Ovary (tissue), 9 donors: ENCODE results near the gene PRR16. TPM values are rescaled to one million over a fixed set of nuclear protein-coding genes. Genes with fewer than 3 reads are reported as not detected.

ENCODE experiments used
- DNase-seq, 5 donors: peaks; one replicate each; pipeline ENCODE4 v3.0.0-alpha.2; 2019 to 2020
- H3K27ac ChIP-seq, 2 donors: fragments of 200-600 bp; one replicate each; pipeline versions ENCODE4 v1.5.1 to v1.8.0; 2019 to 2022
- H3K27me3 ChIP-seq: fragments of 200-600 bp; one replicate; pipeline ENCODE4 v1.8.0; 2022
- H3K36me3 ChIP-seq: fragments of 200-600 bp; sonication (generic); one replicate; pipeline ENCODE4 v1.5.1; 2019
- H3K4me1 ChIP-seq: one replicate; pipeline ENCODE4 v1.8.1; 2013; ENCODE audit warnings: mild to moderate bottlenecking, moderate library complexity; ENCODE audit not compliant: insufficient read depth
- H3K4me3 ChIP-seq: fragments of 200-600 bp; sonication (generic); one replicate; pipeline ENCODE4 v1.5.1; 2017
- H3K9me3 ChIP-seq, 2 donors: fragments of 200-600 bp in 1 of 2; sonication (generic) in 1 of 2; one replicate each; pipeline versions ENCODE4 v1.5.1 to v1.8.1; 2013 to 2019; ENCODE audit warnings: mild to moderate bottlenecking in 1 of 2, moderate library complexity in 1 of 2
- EP300 ChIP-seq: sonication (generic); formaldehyde crosslinking; IDR thresholded peaks from one replicate; pipeline ENCODE4 v1.6.1; 2017; ENCODE audit warnings: antibody characterized with exemption
- POLR2A ChIP-seq: fragments of 450-650 bp; IDR thresholded peaks from one replicate; pipeline ENCODE4 v1.6.1; 2017; ENCODE audit warnings: antibody characterized with exemption, mild to moderate bottlenecking, moderate library complexity
- WGBS, 3 donors: extraction: QIAGEN DNeasy Blood & Tissue Kit in 1 of 3; methylation state at CpG; one replicate each; pipeline versions ENCODE4 v1.1.5 to v1.1.7; 2013 to 2017; 5-methylcytosine and 5-hydroxymethylcytosine counted together
- intact Hi-C, 4 donors: fragments of 100-400 bp; cut with DNase I; formaldehyde crosslinking; loops; one replicate each; pipeline versions ENCODE4 v1.11.0 to v1.15.1; 2022 to 2023
- polyA plus RNA-seq, 2 donors: library from polyadenylated mRNA; stranded (reverse); fragments of 200-250 nt in 1 of 2; fragments of 350-450 nt in 1 of 2; fragmentation: Illumina TruSeq in 1 of 2; extraction: RNeasy Lipid Tissue Mini Kit (QIAGEN cat#74804) in 1 of 2; gene quantifications; one replicate each; pipeline ENCODE4 v1.2.3, GENCODE V29; 2013 to 2014
- total RNA-seq, 7 donors: library from RNA; depleted of rRNA in 2 of 7; stranded (reverse); fragments of >200 nt in 2 of 7; fragmentation: NEBNext Ultra II Directional in 3 of 7; extraction: Animal tissue kit (Norgen Biotek cat#: 25700) in 3 of 7; gene quantifications; one replicate each; pipeline versions ENCODE4 v1.1.0 to v1.2.4, GENCODE V29; 2016 to 2023
- TF ChIP-seq, protein P1 (sequence below), 3 donors: fragments of 450-650 bp in 2 of 3; fragments of 200-600 bp in 1 of 3; IDR thresholded peaks; one replicate each; pipeline versions ENCODE4 v1.5.1 to v1.8.0; 2016 to 2022; ENCODE audit warnings: antibody characterized with exemption in 3 of 3, mild to moderate bottlenecking in 1 of 3
- donor health status: DM: no; HTN: no; CAD: no; lungs with moderate emphysema.
- donor health status: DM: no; HTN: no; CAD: no.
- donor health status: Bipolar disorder and iron deficiency.
- donor health status: DM: yes; HTN: yes; CAD: no.
- donor health status: DM: no; HTN: no; CAD: no.
- donor health status: DM: yes; HTN: yes; CAD: no.

PRR16 gene
- total and polyA plus RNA-seq, 9 donors = 1.5 to 11.0 (median 4.6) TPM

DNA sequence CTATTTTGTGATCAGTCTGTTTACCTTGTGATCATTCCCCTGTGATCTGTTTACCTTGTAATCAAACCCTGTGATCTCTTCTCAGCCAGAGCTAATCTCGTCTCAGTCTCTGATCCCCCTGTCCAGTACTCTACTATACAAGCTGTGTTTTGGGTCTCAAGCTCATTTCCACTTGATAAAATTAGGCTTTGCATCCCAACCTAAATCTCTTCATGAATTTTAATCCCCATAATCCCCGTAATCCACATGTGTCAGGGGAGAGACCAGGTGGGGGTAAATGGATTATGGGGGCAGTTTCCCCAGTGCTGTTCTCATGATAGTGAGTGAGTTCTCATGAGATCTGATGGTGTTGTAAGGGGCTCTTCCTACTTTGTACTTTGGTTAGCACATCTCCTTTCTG, 157.2 kb downstream of the PRR16 start:
- WGBS, 3 donors = 63 to 79% (median 77%) methylated on average over 2 of the region's 2 CpGs

DNA sequence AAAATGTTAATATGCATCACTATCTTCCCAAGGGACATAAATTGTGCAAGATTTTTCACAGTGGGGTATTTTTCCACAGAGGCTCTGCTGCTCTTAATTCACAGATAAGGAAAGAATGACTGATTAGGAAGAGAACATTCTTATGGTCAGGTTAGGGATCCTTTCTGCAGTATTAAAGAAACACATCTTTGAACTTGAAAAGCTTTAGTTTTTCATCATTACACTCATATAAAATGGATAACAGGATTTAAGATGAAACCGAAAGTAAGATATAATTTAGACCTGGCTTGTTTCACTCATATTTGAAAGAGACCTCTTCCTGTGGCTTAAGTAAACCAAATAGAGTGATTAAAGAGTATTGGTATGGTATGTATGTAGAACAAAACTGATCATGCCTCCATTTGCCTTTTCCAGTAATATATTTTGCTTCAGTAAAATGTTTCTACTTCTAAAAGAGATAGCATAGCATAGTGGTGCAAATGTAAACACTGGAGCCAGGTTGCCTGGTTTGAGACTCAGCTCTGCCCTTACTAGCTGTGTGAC, 160.0 kb downstream of the PRR16 start:
- Histone ChIP-seq H3K4me1 (no peaks in the 10 kb centered on the region), H3K4me3 (no peak overlapping the region), H3K27ac (no peak overlapping the region), H3K27me3 (no peaks in the 10 kb centered on the region), H3K36me3 (no peaks in the 10 kb centered on the region), H3K9me3 (no peaks in the 10 kb centered on the region)
- WGBS, 3 donors = 20 to 35% (median 29%) methylated on average over 1 of the region's 1 CpG
- DNase-seq = no peak
- TF ChIP-seq EP300 (no peak), POLR2A (no peak)
- TF ChIP-seq, protein P1, sequence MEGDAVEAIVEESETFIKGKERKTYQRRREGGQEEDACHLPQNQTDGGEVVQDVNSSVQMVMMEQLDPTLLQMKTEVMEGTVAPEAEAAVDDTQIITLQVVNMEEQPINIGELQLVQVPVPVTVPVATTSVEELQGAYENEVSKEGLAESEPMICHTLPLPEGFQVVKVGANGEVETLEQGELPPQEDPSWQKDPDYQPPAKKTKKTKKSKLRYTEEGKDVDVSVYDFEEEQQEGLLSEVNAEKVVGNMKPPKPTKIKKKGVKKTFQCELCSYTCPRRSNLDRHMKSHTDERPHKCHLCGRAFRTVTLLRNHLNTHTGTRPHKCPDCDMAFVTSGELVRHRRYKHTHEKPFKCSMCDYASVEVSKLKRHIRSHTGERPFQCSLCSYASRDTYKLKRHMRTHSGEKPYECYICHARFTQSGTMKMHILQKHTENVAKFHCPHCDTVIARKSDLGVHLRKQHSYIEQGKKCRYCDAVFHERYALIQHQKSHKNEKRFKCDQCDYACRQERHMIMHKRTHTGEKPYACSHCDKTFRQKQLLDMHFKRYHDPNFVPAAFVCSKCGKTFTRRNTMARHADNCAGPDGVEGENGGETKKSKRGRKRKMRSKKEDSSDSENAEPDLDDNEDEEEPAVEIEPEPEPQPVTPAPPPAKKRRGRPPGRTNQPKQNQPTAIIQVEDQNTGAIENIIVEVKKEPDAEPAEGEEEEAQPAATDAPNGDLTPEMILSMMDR (IDR thresholded peaks at IDR 0.05) = no peak
- intact Hi-C loops = no loop called here

More for the DNA sequence above, 157.2 kb downstream of the PRR16 start:
- Histone ChIP-seq H3K4me1 (no peaks in the 10 kb centered on the region), H3K27ac (no peak overlapping the region), H3K4me3 (no peak overlapping the region), H3K27me3 (no peaks in the 10 kb centered on the region), H3K36me3 (no peaks in the 10 kb centered on the region), H3K9me3 (no peaks in the 10 kb centered on the region)
- TF ChIP-seq POLR2A = no peak
- no peak for TF ChIP-seq EP300
- TF ChIP-seq, protein P1 (IDR thresholded peaks at IDR 0.05) = no peak
- no peak for DNase-seq
- intact Hi-C loops = no loop called here

DNA sequence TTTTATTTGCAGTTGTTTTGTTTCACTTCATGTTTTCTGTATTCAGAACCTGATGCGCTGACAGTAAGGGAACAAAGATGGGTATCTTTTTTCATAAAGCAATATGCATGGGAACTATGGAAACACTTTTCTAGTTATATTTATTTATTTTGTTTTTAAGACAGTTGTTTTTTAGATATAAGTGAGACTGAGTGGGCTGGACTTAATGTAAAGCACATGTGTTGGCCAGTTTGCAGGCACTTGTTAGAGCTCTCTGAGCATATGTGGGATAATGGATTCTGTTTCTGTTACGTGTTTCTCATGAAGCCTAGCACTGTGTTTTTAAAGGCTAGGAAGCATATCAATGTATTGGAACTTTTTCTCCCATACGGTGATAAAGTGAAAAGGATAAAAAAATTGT, 164.1 kb downstream of the PRR16 start:
- Histone ChIP-seq H3K4me3 (no peak overlapping the region), H3K36me3 (no peaks in the 10 kb centered on the region), H3K4me1 (no peaks in the 10 kb centered on the region), H3K27ac (no peak overlapping the region), H3K27me3 (no peaks in the 10 kb centered on the region), H3K9me3 (no peaks in the 10 kb centered on the region)
- intact Hi-C loops = no loop called here
- WGBS, 3 donors = 79 to 83% (median 80%) methylated on average over 3 of the region's 3 CpGs
- DNase-seq = no peak
- TF ChIP-seq POLR2A (no peak), EP300 (no peak)
- TF ChIP-seq, protein P1 (IDR thresholded peaks at IDR 0.05) = no peak

DNA sequence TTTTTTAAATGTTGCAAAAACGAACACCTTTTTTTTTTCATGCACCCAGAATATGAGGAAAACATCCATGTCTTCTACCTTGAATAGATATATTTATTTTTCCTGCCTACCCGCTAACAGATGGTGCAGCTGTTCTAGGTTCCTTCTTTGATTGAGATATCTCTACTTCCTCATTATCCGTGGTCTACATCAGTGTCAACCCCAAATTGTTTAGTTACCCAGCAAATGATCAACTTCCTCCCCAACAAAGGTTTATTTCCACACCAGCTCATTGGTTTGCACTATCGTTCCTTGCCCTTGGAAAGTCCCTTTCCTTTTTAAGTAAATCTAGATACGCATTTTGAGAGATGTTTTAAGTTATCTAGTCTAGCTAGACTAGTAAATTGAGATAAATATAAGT, 166.4 kb downstream of the PRR16 start:
- H3K4me1 ChIP-seq = no peaks in the 10 kb centered on the region
- H3K36me3 ChIP-seq = no peaks in the 10 kb centered on the region
- H3K27ac ChIP-seq = no peak overlapping the region
- H3K27me3 ChIP-seq = no peaks in the 10 kb centered on the region
- intact Hi-C loops = loop anchor here in 1 of 4 donors (5.0 kb wide), 1 partner anchor 1477 kb away; no protein-coding TSS in a partner anchor
- H3K4me3 ChIP-seq = no peak overlapping the region
- WGBS, 3 donors = 73 to 85% (median 84%) methylated on average over 5 of the region's 5 CpGs
- H3K9me3 ChIP-seq = no peaks in the 10 kb centered on the region
- TF ChIP-seq, protein P1 (IDR thresholded peaks at IDR 0.05) = no peak
- TF ChIP-seq POLR2A (no peak), EP300 (no peak)
- no peak for DNase-seq
